ENCODE data around the gene HADHB. TPM values are rescaled to one million over a fixed set of nuclear protein-coding genes. Genes with fewer than 3 reads are reported as not detected.

Gene HADHB
- total and polyA plus RNA-seq, 7 donors = 447 to 1,153 (median 616) TPM

DNA sequence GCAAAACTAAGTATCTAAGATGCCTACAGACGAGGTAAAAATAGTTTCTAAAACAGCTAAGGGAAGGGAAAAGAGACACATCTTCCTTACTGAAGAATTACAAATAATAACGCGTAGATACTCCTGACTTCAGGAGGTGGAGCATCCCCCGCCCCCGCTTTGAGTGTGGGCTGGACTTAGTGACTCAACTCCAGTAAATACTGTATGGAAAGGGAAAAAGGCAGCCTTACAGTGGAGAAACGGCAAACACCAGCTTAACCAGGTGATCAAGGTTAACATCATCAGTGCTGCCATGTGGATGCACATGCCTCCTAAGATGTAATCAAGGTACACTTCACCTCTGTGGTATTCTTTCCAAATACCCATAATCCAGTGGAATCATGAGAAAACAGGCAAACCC lies 47.9 kb downstream of the HADHB start:
- Histone ChIP-seq H3K4me3 (no peak overlapping the region), H3K4me1 (no peaks in the 10 kb centered on the region), H3K9me3 (no peaks in the 10 kb centered on the region), H3K36me3 (ENCODE audit: insufficient read depth in 1 of 2, low read depth in 1 of 2) (peaks cover 6 to 34% of the 10 kb centered on the region in 2 donors), H3K27ac (no peak overlapping the region), H3K27me3 (ENCODE audit: insufficient read depth in 3 of 3, low read length in 2 of 3) (no peaks in the 10 kb centered on the region)
- DNase-seq = no peak
- TF ChIP-seq, protein P1, sequence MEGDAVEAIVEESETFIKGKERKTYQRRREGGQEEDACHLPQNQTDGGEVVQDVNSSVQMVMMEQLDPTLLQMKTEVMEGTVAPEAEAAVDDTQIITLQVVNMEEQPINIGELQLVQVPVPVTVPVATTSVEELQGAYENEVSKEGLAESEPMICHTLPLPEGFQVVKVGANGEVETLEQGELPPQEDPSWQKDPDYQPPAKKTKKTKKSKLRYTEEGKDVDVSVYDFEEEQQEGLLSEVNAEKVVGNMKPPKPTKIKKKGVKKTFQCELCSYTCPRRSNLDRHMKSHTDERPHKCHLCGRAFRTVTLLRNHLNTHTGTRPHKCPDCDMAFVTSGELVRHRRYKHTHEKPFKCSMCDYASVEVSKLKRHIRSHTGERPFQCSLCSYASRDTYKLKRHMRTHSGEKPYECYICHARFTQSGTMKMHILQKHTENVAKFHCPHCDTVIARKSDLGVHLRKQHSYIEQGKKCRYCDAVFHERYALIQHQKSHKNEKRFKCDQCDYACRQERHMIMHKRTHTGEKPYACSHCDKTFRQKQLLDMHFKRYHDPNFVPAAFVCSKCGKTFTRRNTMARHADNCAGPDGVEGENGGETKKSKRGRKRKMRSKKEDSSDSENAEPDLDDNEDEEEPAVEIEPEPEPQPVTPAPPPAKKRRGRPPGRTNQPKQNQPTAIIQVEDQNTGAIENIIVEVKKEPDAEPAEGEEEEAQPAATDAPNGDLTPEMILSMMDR (IDR thresholded peaks at IDR 0.05) = no peak
- 67 to 79% (median 70%) methylated on average over 6 of the region's 6 CpGs for WGBS, 3 donors
- intact Hi-C loops (cut with DNase I) = no loop called here
- ATAC-seq = peak in 3 of 4 donors; percentile 35 to 43 (median 39)

DNA sequence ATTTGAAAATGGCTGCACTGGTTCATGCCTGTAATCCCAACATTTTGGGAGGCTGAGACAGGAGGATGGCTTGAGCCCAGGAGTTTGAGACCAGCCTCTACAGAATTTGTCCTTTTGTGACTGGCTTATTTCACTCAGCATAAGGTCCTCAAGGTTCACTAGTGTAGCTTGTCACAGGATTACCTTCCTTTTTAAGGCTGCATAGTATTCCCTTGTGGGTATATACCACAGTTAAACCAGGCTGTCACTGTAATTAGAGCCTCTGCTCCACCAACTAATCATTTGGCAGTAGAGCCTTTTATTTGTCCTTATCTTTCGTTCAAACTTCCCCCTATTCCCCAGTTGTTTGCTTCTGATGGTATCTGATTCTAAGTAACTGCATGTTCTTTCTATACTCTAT lies 50.8 kb downstream of the HADHB start:
- intact Hi-C loops (cut with DNase I) = no loop called here

DNA sequence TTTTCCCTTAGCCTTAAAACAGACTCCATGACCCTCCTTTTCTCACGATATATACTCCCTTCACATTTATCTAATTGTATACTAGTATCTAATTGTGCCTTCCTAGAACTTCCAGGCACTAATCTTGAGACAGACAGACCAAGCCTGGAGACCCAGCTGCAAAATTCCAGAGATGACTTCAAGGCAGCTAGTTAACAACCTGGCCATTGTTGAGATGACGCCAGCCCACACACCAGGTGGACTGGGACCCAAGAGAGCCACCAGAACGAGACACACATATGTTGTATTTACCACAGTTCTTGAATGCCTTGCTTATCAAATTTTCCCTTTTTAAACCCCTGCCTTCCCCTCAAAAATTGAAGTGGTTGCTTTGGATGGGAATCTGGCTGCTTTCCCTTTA lies 52.3 kb downstream of the HADHB start:
- Histone ChIP-seq H3K4me1 (peaks cover 4% of the 10 kb centered on the region), H3K27me3 (ENCODE audit: insufficient read depth in 3 of 3, low read length in 2 of 3) (no peaks in the 10 kb centered on the region), H3K27ac (no peak overlapping the region), H3K4me3 (no peak overlapping the region), H3K36me3 (ENCODE audit: insufficient read depth in 1 of 2, low read depth in 1 of 2) (no peaks in the 10 kb centered on the region), H3K9me3 (no peaks in the 10 kb centered on the region)
- TF ChIP-seq, protein P1 (IDR thresholded peaks at IDR 0.05) = no peak
- DNase-seq = no peak
- intact Hi-C loops (cut with DNase I) = no loop called here
- ATAC-seq = no peak
- WGBS, 3 donors = 89 to 92% (median 89%) methylated on average over 3 of the region's 3 CpGs

More for the DNA sequence above, 50.8 kb downstream of the HADHB start:
- H3K36me3 ChIP-seq (ENCODE audit: insufficient read depth in 1 of 2, low read depth in 1 of 2) = peaks cover 0 to 5% of the 10 kb centered on the region in 2 donors
- 78 to 94% (median 79%) methylated on average over 1 of the region's 1 CpG for WGBS, 3 donors
- H3K27ac ChIP-seq = no peak overlapping the region
- H3K4me3 ChIP-seq = no peak overlapping the region
- no peaks in the 10 kb centered on the region for H3K27me3 ChIP-seq (ENCODE audit: insufficient read depth in 3 of 3, low read length in 2 of 3)
- DNase-seq (no peak), ATAC-seq (no peak)
- H3K4me1 ChIP-seq = peaks cover 4% of the 10 kb centered on the region
- TF ChIP-seq, protein P1 (IDR thresholded peaks at IDR 0.05) = no peak
- no peaks in the 10 kb centered on the region for H3K9me3 ChIP-seq

DNA sequence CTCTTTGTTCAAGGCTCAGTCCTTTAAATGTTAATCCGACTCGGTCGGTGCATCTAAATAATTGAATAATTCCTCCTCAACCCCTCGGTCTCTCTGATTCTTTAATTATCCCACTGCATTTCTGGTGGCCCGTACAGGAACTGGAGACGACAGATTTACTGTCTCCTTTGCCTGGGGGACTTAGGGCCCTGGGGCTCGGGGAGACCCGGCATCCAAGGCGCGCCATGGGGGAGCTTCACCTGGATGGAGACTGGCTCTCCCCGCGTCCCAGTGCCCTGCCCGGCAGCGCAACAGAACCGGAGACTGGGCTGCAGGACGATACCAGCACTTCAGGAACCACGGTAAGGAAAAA lies 53.5 kb downstream of the HADHB start:
- TF ChIP-seq, protein P1 (IDR thresholded peaks at IDR 0.05) = no peak
- no peak for ATAC-seq
- Histone ChIP-seq H3K9me3 (no peaks in the 10 kb centered on the region), H3K27me3 (ENCODE audit: insufficient read depth in 3 of 3, low read length in 2 of 3) (no peaks in the 10 kb centered on the region), H3K4me3 (peak overlapping the region; percentile 75), H3K27ac (no peak overlapping the region), H3K36me3 (ENCODE audit: insufficient read depth in 1 of 2, low read depth in 1 of 2) (no peaks in the 10 kb centered on the region), H3K4me1 (peaks cover 4% of the 10 kb centered on the region)
- DNase-seq = no peak
- WGBS, 3 donors = 48 to 59% (median 56%) methylated on average over 17 of the region's 17 CpGs
- intact Hi-C loops (cut with DNase I) = no loop called here

All from psoas muscle (tissue), 8 donors.